Skin of body (tissue), 2 donors: ENCODE measurements around the gene CASKIN1. TPM values are rescaled to one million over a fixed set of nuclear protein-coding genes. Genes with fewer than 3 reads are reported as not detected.
A peak's percentile ranks its signal among the peaks of the same experiment; 100 is the strongest.

ENCODE experiments used
- DNase-seq: peaks from one replicate; lab custom pipeline; 2025; lab: John Stamatoyannopoulos, UW
- total RNA-seq: library from RNA; depleted of rRNA; stranded (reverse); fragments of >200 nt; gene quantifications from one replicate; pipeline ENCODE4 v1.2.3, GENCODE V29; 2014

The CASKIN1 gene
- total RNA-seq, 1 donor from 2014 or later, result 0.79 TPM

- DNase-seq, result no peak
These were observed 37.7 kb upstream of the CASKIN1 start for GRCh38 chr16:2233872-2234812.

DNA sequence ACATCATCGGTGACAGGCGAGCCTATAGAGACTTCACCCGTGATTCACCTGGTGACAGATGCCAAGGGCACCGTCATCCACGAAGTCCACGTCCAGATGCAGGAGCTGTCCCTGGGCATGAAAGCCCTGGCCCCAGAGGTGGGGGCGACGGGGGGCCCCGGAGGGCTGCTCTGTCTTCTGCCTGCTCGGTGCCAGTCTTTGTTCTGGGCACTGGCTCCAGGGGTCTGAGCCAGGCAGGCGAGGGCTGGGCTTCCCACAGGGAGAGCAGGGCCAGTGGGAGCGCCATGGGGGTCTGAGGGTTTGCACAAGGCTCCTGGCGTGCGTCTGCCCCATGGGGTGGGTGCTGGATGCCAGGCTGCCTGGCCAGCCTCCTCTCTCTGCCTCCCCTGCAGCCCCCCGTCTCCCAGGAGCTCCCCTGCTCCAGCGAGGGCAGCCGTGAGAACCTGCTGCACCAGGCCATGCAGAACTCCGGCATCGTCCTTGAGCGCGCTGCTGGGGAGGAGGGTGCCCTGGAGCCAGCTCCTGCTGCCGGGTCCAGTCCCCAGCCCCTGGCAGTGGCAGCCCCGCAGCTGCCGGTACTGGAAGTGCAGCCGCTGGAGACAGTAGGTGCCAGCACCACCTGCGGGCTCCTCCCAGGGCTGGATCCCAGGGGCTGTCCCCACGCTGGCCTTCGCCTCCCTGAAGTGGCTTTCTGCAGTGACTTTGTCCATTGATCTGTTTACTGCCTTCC lies 36.8 kb upstream of the CASKIN1 start:
- no peak for DNase-seq

DNA sequence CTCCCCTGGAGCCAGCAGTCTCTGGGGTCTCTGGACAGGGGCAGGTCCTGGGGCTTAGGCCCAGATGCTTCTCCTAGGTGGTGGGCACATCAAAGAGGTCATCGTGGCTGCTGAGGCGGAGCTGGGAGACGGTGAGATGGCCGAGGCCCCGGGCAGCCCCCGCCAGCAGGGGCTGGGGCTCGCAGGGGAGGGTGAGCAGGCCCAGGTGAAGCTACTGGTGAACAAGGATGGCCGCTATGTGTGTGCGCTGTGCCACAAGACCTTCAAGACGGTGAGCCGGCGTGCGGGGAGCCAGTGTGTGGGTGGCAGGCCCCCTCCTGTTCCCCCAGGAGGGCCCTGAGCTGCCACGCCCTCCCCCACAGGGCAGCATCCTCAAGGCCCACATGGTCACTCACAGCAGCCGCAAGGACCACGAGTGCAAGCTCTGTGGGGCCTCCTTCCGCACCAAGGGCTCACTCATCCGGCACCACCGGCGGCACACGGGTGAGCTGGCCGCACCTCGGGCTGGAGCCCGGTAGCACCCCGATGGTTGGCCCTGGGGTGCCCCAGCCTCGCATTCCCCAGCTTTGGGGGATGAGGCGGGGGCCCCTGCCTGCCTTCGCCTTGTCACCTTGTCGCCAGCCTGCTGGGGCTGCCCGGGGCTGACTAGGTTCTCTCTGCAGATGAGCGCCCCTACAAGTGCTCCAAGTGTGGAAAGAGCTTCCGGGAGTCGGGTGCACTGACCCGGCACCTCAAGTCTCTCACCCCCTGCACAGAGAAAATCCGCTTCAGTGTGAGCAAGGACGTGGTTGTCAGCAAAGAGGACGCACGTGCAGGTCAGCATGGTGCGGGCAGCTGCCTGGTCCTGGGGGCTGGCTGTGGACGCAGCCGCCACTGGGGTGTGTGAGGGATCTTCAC lies 35.9 kb upstream of the CASKIN1 start:
- no peak for DNase-seq

GRCh38 chr16:2231016-2231931 lies 34.9 kb upstream of the CASKIN1 start:
- DNase-seq, result no peak

GRCh38 chr16:2230376-2230775 lies 34.0 kb upstream of the CASKIN1 start:
- DNase-seq, result no peak

- no peak for DNase-seq
These were observed 33.3 kb upstream of the CASKIN1 start for GRCh38 chr16:2229632-2230250.

DNA sequence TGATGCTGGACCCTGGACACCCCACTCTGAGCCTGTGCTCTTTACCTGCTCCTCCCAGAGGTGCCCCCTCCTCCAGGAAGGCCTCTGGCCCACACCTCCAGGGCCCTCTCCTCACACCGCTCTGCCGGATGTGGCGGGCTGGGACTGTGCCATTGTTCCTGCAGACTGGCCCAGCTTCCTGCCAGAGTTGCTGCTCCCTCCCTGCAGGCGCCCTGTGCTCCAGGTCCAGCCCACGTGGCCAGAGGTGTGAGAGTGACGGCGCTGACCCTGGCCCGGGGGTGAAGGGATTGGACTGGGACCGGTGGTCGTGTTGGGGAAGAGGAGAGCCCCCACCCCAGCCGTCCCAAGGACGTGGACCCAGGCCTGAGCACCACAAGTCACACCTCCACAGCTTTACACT lies 32.7 kb upstream of the CASKIN1 start:
- DNase-seq, result no peak

DNA sequence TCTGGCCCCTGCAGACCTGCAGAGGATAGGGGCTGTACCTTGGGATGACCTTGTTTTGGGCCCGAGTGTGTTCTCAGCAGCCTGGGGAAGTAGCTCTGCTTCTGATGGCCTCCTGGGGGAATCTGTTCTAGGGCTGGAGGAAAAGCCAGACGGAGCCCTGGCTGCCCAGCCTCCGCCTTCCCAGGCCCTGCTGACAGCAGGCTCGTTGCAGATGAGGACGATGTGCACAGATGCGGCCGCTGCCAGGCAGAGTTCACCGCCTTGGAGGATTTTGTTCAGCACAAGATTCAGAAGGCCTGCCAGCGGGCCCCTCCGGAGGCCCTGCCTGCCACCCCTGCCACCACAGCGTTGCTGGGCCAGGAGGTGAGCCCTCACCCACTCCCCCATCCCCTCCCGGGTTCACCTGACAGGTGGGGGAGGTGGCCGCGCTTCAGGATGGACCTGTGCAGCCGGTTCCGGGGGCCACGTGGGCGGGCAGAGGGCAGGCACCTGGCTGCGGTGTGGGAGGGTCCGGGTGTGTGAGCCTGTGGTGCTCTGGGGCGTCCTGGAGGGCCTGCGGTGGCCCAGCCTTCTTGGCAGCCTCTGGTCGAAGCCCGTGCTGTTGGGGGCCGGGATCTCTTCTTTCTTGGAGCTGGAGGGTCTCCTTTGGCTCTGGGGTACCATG lies 31.9 kb upstream of the CASKIN1 start:
- no peak for DNase-seq

DNA sequence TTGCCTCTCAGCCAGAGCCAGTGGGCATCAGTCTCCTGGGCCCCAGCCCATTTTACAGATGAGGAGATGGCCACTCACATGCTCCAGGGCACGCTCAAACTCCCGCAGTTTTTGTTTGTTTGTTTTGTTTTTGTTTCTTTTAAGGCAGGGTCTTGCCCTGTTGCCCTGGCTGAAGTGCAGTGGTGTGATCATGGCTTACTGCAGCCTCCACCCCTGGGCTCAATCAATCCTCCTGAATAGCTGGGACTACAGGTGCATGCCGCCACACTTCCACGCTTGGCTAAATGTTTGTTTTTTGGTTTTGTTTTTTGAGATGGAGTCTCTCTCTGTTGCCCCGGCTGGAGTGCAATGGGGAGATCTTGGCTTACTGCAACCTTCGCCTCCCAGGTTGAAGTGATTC lies 30.5 kb upstream of the CASKIN1 start:
- DNase-seq, result no peak

- DNase-seq, result no peak
These were observed 29.9 kb upstream of the CASKIN1 start for GRCh38 chr16:2226245-2226793.

DNA sequence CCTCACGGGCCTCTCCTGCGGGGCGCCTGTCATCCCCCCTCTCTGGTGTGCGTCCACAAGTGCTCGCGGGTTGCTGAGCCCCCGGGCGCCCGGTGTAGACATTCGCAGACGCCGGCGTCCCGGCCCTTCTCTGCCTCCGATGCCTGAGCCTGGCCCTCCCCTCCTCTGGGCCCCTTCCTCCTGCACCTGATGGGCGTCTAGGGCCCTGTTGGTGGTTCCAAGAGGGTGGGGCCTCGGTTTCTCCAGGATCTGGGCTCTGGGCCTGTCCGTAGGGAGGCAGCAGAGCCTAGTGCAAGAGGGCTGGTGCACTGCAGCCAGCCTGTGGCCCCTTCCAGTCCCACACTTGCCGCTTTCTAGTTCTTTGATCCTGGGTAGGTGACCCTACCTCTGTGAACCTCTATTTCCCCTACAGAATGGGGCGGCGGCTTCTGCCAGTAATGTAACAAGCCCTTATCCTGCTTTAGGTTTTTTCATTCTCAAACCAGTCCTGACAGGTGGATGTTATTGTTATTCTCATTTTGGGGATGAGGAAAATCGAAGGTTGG lies 27.6 kb upstream of the CASKIN1 start:
- peak; percentile 15 for DNase-seq

- DNase-seq, result peak; percentile 99
These were observed 27.0 kb upstream of the CASKIN1 start, which contains the start of gene E4F1 for GRCh38 chr16:2223221-2223941. Gene E4F1 (plus strand): TSS chr16:2223591. CDS start chr16:2223614, 23 bp downstream.

DNA sequence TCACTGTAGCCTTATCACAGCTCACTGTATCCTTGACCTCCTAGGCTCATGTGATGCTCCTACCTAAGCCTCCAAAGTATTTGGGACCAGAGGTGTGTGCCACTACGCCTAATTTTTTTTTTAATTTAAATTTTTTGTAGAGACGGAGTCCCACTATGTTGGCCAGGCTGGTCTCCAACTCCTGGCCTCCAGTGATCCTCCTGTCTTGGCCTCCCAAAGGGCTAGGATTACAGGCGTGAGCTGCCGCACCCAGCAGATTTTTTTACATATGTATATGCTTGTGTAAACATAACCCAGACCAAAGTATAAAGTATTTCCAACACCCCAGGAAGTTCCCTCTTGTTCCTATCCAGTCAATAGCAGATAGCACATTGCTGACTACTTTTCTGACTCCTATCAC lies 19.9 kb upstream of the CASKIN1 start:
- DNase-seq, result no peak

GRCh38 chr16:2214719-2214968 lies 18.2 kb upstream of the CASKIN1 start, which contains the start of gene PGP:
Gene PGP (minus strand): TSS chr16:2214840. CDS start chr16:2214777, 63 bp downstream.
- no peak for DNase-seq

DNA sequence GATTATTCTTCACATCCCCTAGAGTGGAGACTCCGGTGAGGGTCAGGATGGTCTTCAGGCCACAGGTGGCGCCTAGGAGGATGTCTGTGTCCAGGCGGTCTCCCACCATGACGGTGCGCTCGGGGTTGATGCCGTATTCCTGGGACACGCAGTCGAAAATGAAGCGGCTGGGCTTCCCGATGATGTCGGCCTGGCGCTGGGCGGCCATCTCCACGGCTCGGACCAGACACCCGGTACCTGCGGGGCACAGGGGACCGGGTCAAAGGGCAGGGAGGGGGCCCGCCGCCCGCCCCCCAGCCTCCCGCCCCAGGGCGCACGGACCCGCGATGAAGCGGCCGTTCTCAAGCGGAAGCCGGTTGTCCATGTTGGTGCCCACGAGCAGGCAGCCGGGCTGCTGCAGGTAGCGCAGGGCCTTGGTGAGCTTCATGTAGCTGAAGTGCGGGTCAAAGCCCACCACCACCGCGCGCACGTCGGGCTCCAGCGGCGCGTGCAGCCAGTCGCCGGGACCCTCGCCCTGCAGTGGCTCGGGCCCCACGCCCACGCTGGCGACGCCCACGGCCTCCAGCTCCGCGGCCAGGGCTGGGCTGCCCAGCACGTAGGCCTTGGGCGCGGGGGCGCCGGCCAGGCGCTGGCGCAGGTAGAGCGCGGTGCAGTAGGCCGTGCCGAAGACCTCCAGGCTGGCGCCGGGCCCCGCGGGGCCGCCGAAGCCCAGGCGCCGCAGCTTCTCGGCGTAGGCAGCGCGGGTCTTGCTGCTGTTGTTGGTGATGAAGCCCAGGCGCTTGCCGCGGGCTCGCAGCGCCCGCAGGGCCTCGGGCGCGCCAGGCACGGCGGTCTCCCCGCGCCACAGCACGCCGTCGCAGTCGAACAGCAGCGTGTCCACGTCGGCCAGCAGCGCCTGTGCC lies 17.7 kb upstream of the CASKIN1 start:
- DNase-seq, result no peak

DNA sequence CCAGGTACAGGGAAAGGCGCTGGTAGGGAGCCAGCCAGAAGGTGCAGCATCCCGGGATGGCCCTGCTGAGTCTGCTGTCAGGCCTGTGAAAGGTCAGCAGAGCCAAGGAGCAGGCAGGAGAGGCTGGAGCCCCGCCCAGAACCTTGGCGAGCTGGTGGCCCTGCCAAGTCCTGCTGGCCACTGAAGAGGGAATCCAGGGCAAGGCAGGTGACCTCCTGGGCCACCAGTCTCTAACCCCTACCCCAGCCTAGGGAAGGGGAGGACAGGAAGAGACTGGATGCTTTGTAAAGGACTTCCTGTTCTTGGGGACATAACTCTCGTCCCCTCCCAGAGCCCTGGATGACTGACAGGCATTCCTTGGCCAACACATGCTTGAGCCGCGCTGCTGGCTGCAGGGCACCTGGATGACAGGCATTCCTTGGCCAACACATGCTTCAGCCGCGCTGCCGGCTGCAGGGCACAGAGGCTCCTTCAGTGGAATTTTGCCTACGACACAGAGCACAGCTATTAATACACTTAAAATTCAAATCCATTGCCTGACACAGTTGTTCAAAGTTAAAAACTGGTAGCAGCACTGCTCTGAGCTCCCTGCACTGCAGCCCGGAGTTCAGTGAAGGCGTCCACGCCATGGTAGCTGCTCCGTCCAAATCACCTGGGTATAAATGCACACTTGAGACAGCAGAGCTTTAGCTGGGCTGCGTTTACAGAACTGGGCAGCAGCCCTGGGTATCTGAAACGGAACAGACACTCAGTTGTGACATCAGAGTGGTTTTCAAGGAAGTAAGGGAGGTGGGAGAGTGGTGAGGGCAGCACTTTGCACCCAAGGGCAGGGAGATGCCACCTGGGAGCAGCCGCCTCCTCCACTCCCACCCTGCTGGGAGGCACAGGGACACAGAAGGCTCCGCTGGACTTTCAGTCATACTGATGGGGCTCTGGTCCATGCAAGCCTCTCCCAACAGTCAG lies 16.2 kb upstream of the CASKIN1 start:
- peak; percentile 15 for DNase-seq
